ENCODE results near the gene DENND1A.

The DENND1A gene

DNA sequence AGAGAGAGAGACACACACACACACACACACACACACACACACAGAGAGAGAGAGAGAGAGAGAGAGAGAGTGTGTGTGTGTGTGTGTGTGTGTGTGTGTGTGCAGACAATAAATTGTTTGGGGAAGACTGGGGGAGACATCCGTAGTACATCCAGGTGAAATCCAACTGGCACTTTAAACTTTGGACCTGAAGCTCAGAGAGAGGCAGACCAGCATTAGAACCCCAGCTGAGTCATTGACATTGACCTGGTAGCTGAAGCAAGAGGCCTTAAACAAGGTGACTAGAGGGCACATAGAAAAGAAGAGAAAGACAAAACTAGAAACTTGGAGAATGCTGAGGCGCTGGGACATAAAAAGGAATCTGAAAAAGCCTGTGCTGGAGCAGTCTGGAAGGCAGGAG, 322.4 kb downstream of the DENND1A start:
- no peak for FAIRE-seq

DNA sequence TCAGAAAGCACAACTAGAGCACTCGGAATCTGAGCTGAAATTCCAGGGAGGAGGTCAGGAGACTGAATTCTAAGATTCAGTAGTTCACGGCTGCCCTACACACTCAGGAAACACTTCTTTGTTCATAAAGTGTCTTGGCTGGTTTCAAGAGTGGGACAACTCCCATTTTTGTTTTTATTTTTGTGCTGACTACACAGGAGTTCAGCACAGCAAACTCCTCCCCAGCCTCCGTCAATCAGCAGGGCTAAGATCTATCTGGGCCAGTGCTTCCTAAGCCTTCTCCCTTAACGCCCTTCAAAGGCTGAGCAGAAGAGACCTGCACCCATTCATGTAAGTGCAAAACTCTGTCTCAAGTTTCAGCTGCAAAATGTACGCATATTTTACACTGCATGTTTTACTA, 323.8 kb downstream of the DENND1A start:
- no peak for FAIRE-seq

DNA sequence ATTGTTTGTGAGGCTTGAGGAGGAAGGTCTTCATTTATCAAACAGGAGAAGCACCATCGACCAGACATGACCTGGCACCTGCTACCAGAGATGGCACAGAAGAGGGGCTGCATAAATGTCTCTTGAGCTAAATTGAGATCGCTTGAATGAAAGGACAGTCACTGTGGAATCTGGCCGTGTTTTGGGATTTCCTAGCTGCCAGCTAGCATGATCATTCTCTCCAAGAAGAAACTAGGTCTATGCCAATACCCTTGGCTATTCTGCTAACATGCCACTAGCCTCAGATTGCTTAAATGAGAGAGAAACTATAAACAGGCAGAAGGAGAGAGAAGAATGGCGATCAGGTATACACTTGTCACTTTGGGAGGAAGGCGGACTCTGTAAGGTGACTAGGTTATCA, 324.6 kb downstream of the DENND1A start:
- no peak for FAIRE-seq

DNA sequence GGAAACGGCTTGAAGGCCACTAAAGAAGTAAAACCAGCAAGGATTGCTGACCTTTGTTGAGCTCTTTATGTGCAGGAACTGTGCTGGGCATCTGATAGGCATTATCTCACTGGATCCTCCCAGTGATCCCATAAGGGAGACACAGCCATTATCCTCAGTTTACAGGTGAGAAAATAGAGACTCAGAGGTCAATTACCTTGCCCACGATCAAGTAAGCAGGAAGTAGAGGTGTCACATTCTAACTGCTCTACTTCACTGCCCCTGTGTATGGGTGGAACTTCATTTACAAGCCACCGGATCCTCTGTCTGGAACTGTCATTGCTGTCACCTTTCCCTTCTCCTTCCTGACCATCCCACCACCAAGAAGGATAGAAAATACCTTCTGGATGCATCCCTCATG, 325.1 kb downstream of the DENND1A start:
- no peak for FAIRE-seq

DNA sequence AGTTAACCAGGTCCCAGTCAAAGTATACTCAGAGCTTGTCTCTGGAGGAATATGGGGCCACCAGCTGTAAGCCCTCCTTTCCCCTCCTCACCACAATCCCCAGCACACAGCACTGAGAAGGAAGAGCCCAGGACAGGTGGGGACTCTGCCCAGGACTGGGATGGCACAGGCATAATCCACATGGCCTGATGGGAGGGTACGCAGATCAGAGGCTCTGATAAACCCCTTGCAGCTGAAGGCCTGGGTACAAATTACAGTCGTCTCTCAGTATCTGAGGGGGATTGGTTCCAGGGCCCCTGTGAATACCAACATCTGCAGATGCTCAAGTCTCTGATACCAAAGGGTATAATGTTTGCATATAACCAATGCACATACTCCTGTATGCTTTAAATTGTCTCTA, 328.1 kb downstream of the DENND1A start:
- FAIRE-seq: no peak

DNA sequence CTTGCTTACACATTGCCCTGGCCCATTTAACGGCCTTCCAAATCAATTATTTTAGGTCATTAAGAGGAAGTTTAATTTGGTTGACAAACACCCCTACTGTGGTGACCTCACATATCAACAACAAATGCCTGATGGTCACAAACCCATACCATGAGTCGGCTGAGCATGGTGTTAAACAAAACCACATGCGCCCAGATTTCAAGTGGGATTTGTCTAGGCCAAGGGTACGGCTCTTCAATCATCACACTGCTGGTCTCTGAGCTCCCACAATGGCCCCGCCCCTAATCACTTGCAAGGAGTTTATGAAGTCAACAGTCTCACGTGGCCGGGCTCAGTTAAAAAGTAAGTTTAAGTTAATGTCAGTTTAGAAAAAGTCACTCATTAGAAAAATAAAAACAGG, 330.1 kb downstream of the DENND1A start:
- FAIRE-seq: no peak

DNA sequence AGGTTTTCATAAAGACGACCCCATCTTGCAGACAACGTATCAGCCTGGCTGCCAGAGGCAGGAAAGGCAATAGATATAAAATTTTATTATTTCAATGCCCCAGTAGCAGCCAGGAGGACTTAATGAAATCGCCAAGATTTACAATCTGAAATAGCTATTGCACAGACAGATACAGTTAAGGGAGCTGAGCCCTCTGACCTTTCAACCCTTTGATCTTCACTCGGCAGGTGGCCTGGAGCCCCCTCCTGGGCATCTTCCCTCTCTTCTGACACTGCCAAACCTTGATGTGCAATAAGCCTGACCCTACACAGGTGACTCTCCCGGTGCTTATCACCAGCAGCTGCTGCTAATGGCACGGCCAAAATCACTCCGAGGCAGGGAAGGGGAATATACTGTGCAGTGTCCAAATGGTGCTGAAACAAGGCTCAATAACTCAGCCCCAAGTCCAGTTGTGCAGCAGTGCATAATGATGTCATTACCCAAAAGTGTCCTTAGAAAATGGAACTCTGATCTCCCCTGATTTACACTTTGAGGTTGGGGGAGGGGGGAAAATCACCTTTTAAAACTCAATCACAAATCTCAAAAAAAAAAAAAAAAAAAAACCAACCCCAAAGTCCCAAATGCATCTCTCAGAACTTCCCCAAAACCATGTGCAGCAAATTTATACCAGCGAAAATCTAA, 331.9 kb downstream of the DENND1A start:
- FAIRE-seq: no peak

DNA sequence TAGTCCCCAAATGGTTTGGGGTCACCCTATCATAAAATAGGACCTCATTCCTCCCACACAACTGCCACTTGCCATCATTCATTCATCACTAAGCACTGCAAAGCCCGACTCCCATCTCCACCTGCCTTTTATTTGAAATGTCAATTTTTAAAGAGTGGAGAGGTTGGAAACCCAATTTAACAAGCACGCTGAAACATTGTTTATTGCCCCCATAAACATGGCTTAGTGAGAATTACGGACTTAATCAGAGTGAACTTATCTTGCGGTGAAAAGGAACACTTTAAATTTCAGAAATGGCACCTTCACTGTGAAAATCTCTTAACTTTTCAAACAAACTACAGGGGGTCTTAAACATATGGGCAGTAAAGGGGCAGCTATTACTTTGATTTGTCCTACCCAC, 332.9 kb downstream of the DENND1A start:
- no peak for FAIRE-seq

DNA sequence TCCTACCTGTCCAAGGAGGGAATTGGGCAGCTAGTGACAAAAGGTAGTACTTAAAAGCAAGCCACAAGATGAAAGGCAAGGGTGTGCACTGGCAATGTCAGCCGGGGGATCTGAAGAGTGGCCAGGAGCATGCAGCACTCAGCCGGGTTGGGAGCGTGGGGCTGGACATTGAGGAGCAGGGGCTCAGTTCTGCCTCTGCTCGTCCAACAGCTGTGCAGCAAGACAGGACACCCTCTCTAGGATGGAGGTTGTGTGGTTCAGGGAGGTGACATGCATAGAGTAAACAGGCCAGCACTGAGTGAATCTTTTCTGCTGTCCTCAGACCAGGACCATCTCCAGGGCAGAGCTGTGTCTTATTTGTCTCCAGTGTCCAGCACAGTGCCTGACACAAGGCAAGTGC, 338.6 kb downstream of the DENND1A start:
- FAIRE-seq: no peak

DNA sequence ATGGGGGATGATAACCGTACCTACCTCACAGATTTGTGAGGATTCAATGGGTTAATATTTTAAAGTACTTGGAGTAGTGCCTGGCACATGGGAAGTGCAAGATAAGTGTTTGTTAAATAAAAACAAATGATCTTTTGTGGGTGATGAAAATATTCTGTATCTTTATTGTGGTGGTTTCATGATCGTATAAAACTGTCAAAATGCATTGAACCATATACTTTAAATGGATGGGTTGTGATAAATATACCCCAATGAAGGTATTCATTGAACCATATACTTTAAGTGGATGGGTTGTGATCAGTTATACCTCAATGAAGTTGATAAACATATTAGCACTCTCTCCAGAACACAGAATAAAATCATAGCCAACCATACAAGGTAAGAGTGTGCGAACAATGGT, 339.4 kb downstream of the DENND1A start:
- FAIRE-seq: no peak

DNA sequence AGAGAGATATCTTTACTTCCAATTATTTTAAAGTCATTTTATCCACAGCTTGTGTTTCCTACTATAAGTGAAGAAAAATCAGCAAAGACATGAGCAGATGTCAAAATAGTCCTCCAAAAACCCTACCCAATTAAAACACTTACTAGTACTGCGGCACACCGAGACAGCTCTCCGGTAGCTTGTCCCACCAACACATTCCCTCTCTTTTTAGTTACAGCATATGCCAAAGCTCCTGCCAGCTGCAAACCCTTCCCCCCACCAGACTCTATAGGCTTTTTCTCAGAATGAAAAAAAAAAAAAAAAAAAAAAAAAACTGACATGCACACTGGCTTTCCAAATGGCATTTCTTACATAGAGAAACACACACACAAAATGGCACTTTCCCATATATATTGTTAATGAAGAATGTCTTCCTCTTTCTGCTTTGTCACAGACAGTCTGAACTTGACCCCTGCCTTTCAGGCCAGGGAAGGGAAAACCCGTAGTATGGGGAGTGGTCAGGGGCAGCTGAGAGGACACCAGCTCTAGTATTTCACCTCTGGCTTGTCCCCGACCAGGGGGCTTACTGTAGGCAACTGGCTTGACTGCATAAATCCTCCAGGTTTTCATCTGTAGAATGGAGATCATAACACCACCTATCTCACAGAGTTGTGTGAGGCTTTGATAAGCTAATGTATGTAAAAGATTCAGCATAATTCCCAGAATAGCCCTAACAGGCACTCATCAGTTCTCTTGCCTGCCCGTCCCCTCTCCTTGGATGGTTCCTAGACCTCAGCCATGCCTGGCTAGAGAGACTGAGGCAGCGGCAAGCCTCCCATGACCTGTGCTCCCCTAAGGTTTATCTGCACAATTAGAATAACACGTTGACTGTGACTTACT, 340.3 kb downstream of the DENND1A start:
- no peak for FAIRE-seq

DNA sequence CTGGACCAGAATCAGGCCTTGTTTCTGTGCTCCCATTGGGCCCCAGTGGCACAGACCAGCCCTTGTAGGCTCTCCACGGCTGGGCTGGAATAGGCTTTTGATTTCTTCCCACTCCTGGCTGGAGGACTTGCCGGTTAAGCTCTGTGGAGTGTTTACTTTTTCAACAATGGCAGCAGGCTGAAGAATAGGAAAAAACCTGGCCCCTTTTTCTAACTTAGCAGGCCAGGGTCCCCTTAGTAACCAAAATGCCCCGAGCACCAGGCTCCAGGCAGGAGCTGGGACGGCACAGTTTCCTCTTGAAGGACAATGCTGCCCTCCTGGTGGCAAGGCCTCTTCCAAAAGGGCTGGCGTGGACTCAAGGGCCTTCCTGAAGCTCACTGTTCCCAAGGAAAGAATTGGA, 343.7 kb downstream of the DENND1A start:
- no peak for FAIRE-seq

DNA sequence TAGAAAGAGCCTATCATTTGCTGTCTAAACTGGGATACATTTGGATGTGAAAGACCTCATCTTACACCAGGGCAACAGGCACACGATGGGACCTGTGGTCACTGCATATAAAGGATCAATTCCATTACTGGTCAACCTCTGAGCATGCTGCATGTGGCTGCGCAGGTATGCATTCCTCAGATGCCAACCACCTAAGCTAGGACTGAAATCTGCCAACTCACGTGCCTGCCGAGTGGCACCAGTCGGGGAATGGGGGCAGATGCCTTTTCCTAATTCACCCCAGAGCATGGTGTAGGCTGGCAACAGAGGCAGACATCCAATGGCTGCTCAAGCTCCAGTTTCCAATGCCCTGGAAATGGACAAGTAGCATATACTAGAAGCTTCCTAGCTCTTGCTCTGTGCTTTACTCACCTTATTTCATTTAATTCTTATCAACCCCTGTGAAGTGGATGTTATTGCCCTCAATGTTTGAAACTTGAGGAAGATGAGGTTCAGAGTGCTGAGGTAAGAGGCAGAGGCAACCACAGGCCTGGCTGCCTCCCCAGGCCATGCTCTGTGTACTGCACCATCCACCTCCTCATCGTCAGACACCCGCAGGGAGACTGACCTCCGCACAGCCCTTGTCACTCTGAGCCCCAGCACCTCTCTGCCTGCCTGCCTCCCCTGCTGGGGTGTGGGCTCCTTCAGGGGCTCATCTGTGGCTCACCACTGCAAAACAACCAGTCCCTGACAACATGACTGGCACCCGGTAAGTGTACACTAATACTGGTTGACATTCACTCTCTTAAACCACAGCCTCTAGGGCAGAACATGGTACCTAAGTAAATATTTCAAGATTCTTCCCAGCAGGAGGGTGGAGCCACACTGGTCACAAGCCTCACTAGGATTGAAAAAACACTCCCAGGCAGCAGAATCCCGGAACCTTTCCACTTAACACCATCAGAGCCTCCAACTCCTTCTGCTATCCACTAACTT, 345.4 kb downstream of the DENND1A start:
- FAIRE-seq: no peak

DNA sequence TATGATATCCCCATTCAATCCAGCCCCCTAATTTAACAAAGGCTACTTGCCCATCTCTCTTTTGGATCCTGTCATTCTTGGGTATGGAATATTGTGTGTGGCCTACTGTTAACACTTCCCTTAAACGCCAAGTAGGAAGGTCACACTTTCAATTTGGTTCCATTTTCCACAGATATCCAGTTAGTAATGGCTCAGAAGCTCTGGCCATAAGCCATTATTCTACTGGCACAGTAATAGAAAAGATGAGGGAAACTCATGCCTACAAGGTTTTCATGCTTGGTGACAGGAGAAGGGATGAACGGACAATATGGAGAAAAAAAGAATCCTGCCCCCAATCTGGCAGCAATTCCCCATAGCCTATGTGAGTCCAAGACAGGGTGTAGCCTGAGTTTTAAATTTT, 346.3 kb downstream of the DENND1A start:
- no peak for FAIRE-seq

DNA sequence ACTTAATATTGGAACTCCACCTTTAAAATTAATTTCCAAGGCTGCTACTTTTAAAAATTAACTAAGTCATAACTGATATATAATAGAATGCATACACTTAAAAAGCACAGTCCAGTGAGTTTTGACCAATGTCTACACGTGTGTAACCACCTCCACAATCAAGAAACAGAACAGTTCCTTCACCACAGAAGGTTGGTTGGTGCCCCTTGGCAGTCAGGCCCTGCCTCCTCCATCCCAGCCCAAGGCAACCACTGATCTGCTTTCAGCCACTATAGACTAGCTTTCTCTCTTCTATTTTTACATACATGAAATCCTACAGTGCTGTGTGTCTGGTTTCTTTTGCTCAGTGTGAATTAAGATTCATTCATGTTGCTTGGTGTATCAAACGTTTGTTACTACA, 358.7 kb downstream of the DENND1A start:
- FAIRE-seq: no peak

DNA sequence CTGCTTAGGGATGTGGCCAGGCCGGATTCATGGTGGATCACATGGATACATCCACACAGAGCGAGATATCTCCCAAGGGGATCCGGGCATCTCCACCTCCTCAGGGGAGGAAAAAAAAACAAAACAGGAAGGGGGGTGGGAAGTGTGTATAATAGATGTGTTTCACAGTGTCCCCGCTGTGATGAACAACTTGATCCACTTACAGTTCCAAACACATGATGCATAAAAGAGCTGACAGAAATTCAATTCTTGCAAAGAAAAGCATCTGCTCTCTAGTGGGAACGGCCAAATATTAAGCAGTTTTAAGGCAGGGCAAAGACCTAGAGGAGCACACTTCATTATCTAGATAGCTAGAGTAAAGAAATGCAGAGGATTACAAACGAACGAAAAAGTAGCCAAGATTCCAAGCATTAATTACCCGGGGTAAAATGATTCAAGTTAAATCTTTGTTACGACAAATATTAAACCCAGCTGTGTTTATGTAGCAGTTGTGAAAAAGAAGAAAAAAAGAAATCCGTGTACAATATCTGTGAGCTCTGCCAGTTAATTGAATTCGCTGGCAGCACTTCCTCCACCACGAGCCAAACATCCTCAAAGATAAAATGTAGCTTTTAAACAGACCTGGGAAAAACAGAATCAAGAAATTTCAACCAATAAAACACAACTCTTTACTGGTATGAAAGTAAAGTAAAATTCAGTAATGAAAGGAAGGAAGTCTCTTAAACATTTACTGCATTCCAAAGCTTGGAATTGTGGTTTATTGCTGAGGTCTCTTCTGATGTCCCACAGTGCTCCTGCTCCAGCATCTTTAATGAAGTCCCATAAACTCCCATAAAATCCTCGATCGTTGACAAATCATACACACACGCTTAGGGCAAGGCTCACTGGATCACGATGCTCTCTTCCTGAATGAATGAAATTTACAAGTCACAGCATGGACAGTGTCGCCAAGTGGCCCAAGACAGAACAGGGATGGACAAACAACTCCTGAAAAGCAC, 360.9 kb downstream of the DENND1A start:
- FAIRE-seq: no peak

DNA sequence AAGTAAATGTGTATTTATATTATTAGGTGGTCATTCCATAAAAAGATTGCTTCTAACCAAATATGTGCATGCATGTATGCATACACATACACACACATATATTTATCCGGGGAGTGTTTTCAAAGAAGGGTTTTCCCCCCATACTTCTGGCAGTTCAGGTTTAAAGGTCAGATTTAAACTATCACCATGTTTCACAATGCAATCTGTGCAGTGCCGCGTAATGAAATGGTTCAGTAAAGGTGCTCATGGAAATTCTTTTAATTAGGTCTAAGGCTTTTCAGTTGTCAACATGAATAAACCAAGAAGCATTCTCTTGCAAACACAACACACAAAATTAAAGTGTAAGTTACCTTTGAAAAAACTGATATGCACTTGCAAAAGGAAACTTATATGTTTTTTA, 362.9 kb downstream of the DENND1A start:
- no peak for FAIRE-seq

DNA sequence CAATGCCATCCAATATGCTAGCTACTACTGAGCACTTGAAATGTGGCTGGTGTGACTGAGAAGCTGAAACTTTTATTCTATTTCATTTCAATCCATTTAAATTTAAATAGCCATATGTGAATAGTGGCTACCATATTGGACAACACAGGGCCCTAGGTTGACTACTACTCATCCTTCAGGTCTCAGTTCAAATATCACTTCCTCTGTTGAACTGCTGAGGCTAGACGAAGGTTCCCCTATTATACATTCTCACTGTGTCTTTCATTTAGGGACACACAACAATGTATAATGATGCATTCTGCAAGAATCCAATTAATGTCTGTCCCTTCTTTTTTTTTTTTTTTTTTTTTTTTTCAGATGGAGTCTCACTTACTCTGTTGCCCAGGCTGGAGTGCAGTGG, 365.3 kb downstream of the DENND1A start:
- FAIRE-seq: no peak

DNA sequence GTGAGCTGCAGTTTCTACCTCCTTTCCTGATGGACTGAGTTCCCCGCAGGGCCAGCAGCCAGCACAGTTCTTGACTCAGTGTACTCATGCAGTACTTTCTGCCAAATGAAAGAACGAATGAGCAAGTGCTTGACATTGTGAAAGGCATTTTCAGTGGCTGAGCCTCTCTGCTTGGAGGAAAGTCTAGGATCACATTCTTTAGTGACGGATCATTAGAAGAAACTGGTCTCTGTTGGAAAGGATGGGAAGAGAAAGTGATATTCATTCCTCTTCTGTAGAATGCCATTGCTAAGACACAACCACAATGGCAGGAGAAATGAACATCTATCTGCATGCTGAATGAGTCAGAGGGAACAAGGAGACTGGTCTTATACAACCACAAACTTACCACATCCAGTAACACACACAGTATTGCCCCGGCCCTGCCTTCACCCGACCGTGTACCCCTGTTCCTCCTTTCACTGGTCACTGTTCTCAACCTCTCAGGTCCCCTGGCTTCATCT, 367.0 kb downstream of the DENND1A start:
- no peak for FAIRE-seq

DNA sequence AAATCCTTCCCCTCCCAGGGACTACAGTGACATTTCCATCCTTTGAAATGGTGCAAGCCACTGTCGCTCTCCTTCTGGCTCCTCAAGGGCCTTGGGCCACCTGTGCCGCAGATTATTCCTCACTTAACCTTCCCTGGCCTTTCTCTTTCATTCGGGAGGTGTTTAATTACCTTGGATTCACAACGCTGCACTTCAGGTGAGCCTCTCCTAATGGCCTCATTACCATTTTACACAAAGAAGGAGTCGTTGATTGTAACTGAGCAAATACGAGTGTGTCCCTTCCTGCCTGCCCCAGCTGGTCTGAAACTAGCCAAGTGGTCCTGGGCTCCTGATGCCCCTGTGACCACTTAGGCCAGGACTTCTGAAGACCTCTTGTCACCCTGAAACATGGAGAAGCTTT, 368.9 kb downstream of the DENND1A start:
- no peak for FAIRE-seq

All from colon (tissue), 2 donors.